Measurements from ENCODE around the gene CACNG5.
"Not testable (repeated sequence)": the region's sequence is repeated elsewhere in the genome, so short reads cannot be mapped to it uniquely, and the experiment has no call there.

The CACNG5 gene

GRCh38 chr17:66850692-66851091, 15.8 kb downstream of the CACNG5 start:
- no peak for DNase-seq

GRCh38 chr17:66855204-66855603, 20.3 kb downstream of the CACNG5 start:
- no peak for DNase-seq

GRCh38 chr17:66858226-66859083, 23.5 kb downstream of the CACNG5 start:
- no peak for DNase-seq

DNA sequence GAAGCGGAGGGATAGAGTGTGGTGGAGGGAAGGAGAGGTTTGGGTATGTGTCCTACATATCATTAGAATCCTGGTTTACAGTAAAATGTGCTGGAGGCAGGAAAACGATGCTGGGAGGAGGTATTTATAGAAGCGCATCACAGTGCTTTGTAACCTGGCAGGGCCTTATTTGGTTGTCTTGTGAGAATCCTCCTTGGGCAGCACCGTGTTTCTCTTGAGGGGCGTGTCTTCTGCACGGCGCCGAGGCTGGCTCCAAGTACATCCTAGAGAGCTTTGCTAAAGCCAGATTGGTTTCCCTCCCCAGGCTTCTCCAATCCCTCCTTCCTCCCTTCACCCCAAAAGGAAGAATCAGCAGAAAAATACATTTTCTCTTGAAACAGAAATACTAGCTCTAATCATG, 24.4 kb downstream of the CACNG5 start:
- no peak for DNase-seq

GRCh38 chr17:66860204-66860603, 25.3 kb downstream of the CACNG5 start:
- DNase-seq = no peak

GRCh38 chr17:66863820-66864219, 28.9 kb downstream of the CACNG5 start:
- no peak for DNase-seq

GRCh38 chr17:66865151-66865550, 30.2 kb downstream of the CACNG5 start:
- DNase-seq = no peak

DNA sequence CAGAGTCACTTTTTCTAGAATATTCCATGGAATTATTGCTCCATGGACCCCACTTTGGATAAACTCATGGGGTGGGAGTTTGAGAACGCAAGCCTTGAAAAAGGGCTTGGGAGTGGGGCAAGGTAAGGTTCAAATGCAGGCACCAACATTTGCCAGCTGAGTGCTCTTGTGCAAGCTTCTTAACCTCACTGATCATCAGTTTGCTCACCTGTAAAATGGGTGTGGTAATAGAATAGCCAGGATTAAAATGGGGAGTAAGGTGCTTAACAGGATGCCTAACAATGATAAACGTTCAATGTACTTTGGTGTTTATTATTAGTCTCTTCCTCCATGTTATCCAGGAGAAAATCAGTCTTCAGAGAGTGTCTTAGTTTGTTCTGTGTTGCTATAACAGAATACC, 39.0 kb downstream of the CACNG5 start:
- DNase-seq = no peak

DNA sequence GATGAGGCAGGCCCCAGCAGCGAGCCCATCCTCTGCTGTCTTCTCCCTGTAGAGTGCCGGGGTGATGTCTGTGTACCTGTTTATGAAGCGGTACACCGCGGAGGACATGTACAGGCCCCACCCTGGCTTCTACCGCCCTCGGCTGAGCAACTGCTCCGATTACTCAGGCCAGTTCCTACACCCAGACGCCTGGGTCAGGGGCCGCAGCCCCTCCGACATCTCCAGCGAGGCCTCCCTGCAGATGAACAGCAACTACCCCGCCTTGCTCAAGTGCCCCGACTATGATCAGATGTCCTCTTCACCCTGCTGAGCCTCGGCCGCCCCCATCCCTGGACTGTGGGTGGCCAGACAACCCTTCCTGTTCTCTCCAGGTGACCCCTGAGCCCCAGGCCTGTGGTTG, 50.0 kb downstream of the CACNG5 start:
- DNase-seq = no peak

DNA sequence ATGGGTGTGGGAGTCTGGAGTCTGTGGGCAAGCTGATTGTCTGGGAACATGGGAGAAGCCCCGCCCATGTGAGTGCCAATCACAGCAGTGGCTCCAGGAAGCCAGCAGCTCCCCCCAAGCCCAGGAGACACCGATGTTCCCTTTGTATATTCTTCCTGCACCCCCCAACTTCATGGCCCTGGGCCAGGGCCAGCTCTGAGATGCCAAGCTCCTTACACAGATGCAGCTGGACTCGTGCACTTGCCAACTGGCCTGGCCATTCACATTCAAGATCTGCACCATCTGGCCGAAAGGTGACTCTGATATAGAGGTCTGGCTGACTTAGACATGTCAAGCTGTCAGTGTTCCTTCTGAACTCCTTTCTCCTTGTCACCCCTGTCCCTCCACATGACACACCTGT, 50.5 kb downstream of the CACNG5 start:
- DNase-seq = peak; percentile 59

GRCh38 chr17:66889480-66890230, 54.7 kb downstream of the CACNG5 start:
- DNase-seq = no peak

DNA sequence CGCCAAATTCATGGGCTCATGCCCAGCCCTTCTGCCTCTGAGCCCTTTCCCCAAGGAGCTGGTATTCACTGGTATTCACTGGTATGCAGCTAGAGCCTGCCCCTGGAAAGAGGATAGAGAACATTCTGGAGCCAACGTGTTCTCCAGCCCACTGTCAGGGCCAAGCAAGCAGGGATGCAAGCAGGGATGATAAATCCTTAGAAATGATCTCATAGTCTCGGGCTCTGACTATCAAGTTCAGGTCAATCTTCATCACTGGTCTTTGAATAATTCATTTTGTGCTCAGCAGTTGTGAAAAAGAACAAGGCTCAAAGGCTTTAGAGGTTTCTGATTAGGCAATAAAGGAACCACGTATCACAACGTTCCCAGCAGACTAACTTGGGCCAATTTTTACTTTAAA, 57.3 kb downstream of the CACNG5 start:
- DNase-seq = no peak

DNA sequence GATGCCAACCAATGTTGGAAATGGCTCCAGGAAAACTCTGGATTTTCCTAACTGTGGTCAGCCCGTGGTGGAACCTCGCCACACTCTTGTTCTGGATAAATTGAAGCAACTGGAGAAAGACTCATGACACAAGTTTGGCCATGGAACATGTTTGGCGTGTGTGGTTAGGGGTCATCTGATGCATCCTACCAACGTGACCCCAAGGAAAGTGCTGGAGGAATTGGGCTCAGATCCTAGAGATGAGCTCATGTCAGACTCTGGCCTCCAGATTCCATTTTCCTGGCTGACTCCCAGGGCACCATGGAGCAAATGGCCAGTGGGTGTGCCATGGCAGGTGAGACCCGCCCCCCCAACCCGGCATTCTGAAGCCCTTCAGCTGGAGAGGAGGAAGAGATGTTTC, 58.5 kb downstream of the CACNG5 start:
- DNase-seq = no peak

DNA sequence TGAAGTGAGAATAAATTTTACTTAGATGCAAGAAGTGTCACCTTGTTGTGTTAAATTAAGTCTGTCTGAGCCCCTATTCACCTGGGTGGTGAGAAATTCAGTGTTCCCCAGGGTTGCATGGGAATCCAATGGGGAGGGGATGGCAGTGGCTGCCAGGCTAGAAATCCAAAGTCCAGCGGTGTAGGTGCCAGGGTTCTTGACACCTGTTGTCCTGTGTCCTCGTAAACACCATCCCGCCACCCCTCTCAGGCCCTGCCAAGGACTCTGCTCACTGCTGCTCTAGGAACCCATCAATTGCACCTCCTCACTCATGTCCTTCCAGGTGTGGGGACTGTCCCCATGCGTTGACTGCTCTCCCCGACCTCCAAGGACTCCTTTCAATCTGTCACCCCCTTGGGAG, 58.9 kb downstream of the CACNG5 start:
- DNase-seq = no peak

- no peak for DNase-seq
Measured at GRCh38 chr17:66897141-66897540, 62.2 kb downstream of the CACNG5 start.

- no peak for DNase-seq
Measured at GRCh38 chr17:66898536-66898935, 63.6 kb downstream of the CACNG5 start.

DNA sequence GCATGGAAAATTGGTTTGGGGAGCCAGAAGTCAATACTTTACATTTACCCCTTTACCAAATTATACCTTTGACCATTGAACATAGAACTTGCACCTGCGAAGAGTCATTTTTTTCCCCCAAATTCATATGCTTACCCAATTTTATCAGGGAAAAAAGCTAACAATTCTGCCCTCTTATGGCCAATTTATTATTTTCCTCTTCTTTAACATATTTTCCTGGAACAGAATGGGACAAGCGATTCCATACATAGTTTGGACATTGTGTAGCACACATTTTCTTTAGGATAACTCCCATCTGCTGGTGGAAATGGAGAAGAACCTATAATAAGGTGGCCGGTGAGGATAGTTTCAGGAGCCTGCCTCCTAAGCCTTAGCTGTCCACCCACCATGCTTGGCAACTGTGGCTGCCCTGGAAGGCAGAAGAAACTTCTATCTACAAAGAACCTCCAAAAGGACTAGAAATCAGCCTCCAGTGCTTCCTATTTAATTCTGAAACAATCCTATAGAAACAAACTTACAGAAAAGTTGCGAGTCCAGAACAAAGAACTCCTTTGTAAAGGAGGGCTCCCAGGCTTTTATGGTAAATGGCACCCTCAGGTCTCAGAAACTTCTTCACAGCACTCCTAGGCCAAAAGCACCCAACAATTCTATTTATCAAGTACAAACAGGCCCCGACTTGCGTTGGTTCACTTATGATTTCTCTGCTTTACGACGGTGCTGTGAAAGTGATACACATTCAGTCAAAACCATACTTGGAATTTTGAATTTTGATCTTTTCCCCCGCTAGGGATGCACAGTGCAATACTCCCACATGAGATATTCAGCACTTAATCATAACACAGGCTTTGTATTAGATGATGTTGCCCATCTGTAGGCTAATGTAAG, 65.5 kb downstream of the CACNG5 start:
- no peak for DNase-seq

DNA sequence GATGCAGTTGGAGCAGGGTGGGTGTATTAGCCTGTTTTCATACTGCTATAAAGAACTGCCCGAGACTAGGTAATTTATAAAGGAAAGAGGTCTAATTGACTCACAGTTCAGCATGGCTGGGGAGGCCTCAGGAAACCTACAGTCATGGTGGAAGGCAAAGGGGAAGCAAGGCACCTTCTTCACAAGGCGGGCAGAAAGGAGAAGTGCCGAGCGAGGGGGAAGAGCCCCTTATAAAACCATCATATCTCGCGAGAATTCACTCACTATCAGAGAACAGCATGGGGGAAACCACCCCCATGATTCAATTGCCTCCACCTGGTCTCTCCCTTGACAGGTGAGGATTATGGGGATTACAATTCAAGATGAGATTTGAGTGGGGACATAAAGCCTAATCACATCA, 68.4 kb downstream of the CACNG5 start:
- not testable (repeated sequence) for DNase-seq

- no peak for DNase-seq
Measured at GRCh38 chr17:66903781-66904180, 68.9 kb downstream of the CACNG5 start.

DNA sequence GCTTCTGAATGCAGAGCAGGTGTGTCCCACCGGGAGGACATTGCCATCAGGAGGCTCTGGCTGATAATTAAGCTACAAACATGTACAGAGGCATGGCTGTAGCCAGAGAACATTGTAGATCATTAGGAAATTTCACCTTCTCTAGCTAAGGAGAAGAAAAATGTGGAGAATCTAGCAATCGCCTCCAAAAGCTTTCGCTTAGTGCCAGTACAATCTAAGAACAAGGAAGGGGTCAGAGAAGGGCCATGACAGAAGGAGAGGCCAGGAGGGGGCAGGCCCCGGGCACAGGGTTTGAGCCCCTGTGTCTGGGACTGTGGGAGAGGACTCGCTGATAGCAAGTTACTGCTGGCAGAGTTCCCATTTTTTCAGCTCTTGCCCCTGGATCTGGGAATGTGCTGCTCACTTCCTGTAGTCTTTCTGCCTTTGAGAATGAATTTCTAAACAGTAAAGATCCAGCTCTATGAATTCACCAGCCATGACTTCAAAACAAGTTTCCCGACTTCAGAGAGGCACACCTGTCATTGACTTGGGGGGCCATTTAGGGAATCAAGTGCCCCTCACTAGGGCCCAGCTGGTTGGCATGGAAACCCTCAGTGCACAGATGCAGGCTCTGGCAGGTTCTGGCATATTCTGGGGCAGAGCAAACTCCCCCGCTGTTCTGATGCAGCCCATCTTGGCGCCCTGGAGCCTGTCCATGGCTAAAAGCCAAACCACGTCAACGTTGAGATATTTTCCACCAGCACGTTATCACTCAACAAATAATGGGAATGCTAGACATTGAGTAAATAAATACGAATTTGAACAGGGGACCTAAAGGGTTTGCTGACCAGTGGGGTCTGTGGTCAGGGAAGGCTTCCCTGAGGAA, 70.1 kb downstream of the CACNG5 start:
- peak; percentile 61 for DNase-seq

DNA sequence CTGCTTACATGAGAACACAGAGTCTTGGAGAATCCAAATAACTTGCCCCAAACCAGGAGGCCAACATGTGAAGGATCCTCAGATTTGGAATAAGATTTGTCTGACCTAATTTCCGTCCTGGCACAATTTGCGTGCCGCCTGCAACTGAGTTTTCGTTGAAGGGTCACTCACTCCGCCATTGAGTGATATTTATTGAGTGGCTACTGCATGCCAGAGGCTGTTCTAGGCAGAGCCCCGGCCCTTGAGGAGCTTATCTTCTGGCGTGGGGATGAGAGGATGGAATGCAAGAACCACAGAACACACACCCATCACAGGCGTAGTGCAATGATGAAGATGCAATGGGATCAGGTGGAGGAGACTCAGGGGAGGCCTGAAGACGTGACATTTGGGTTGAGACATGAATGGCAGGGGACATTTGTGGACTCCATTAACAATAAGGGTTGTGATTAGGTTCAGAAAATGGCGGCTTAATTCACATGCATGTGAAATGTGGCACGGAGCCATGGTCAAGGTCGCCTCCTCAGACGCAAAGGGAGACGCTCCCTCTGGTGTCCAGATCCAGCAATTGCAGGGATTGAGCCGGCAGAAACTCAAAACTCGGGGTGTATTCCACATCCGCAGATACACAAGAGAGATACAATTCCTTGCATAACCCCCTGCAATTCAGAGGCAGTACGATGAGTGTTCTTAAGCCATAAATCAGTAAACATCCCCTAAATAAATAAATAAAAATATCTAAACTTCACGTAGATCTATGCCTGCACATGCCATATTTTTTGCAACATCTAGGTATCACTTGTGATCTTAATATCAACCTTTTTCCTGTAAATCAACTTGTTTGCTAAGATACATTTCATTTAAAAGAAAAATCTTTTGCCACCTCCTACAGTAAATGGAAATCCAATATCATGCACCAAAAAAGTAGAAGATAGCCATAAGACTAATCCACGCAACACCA, 71.7 kb downstream of the CACNG5 start:
- DNase-seq = peak; percentile 74
